ENCODE data around the gene ROBO3.

ROBO3 gene

DNA sequence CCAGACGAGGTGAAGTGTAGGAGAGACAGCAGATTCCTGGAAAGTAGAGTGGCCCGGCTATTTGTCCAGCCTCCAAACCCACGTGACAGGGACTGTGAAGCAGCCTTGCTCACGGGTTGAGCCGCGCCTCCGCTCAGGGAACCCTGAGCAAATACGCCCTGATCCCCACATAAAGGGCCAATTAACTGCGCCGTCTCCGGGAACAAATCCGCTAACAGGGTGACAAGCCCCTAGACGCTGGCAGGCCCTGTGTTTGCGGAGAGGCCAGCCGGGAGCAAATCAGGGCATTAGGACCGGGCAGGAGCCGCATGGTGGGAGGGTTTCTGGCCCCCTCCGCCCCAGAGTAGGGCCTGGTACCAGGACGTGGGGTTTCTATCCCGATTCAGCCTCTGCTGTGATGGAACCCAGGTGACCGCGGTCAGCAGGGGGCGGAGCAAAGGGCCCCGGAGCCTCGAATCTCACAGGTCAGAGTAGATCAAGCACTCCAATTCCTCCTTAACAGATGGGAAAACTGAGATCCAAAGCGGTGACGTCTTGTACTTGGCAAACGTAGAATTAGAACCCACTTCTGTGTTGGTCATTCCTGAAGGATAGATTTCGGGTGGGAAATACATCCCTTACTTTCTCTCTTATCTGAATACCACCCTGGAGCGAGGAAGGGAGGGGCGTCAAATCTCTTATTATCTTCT lies 2.0 kb upstream of the ROBO3 start:
- H3K27me3 ChIP-seq (ENCODE audit: control insufficient read depth, low read length) = peaks cover 46% of the 10 kb centered on the region
- no peaks in the 10 kb centered on the region for H3K9me2 ChIP-seq (replicated peaks; ENCODE audit: control insufficient read depth, low read length)
- H3K36me3 ChIP-seq (ENCODE audit: control insufficient read depth, low read length) = no peaks in the 10 kb centered on the region
- no peaks in the 10 kb centered on the region for H3K79me2 ChIP-seq (ENCODE audit: control insufficient read depth, low read length)
- H3K4me3 ChIP-seq (ENCODE audit: low read length) = no peak overlapping the region
- no peaks in the 10 kb centered on the region for H3K9me3 ChIP-seq (ENCODE audit: control insufficient read depth, insufficient read depth, low read length)
- H3K4me2 ChIP-seq (ENCODE audit: low read length) = no peak overlapping the region
- no peak for TF ChIP-seq EZH2phosphoT487 (IDR thresholded peaks at IDR 0.05; ENCODE audit: borderline replicate concordance, low read length)
- TF ChIP-seq, protein P1, sequence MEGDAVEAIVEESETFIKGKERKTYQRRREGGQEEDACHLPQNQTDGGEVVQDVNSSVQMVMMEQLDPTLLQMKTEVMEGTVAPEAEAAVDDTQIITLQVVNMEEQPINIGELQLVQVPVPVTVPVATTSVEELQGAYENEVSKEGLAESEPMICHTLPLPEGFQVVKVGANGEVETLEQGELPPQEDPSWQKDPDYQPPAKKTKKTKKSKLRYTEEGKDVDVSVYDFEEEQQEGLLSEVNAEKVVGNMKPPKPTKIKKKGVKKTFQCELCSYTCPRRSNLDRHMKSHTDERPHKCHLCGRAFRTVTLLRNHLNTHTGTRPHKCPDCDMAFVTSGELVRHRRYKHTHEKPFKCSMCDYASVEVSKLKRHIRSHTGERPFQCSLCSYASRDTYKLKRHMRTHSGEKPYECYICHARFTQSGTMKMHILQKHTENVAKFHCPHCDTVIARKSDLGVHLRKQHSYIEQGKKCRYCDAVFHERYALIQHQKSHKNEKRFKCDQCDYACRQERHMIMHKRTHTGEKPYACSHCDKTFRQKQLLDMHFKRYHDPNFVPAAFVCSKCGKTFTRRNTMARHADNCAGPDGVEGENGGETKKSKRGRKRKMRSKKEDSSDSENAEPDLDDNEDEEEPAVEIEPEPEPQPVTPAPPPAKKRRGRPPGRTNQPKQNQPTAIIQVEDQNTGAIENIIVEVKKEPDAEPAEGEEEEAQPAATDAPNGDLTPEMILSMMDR (IDR thresholded peaks at IDR 0.05; ENCODE audit: low read depth, low read length, poor library complexity, severe bottlenecking) = no peak
- no peak overlapping the region for H3K27ac ChIP-seq (ENCODE audit: low read depth, low read length)
- H3K4me1 ChIP-seq (ENCODE audit: control insufficient read depth, low read length) = no peaks in the 10 kb centered on the region
- no peaks in the 10 kb centered on the region for H3F3A ChIP-seq (ENCODE audit: control insufficient read depth, insufficient read depth)
- H4K20me1 ChIP-seq (ENCODE audit: control insufficient read depth, insufficient read depth, low read depth, low read length) = no peaks in the 10 kb centered on the region

DNA sequence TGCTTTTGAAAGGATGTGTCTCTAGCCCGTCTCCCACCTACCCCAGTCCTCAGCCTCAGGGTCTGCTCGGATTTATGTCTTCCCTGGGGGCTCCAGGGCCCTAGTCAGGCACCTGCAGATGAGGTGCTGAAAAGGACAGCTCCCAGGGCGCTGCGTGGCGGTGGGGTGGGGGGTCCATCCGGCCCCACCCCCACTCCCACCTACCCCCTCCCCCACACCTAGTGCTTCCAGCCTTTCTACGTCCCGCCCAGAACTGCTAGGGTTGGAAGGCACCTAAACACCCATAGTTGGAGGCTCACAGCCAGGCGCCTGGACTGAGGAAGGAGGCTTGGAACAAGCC lies 1.4 kb upstream of the ROBO3 start:
- H3K27ac ChIP-seq (ENCODE audit: low read depth, low read length) = no peak overlapping the region
- H3K4me3 ChIP-seq (ENCODE audit: low read length) = no peak overlapping the region
- H3K9me2 ChIP-seq (replicated peaks; ENCODE audit: control insufficient read depth, low read length) = no peaks in the 10 kb centered on the region
- H3K4me2 ChIP-seq (ENCODE audit: low read length) = no peak overlapping the region
- H3K36me3 ChIP-seq (ENCODE audit: control insufficient read depth, low read length) = no peaks in the 10 kb centered on the region
- no peaks in the 10 kb centered on the region for H3K9me3 ChIP-seq (ENCODE audit: control insufficient read depth, insufficient read depth, low read length)
- H4K20me1 ChIP-seq (ENCODE audit: control insufficient read depth, insufficient read depth, low read depth, low read length) = no peaks in the 10 kb centered on the region
- peaks cover 47% of the 10 kb centered on the region for H3K27me3 ChIP-seq (ENCODE audit: control insufficient read depth, low read length)
- H3F3A ChIP-seq (ENCODE audit: control insufficient read depth, insufficient read depth) = no peaks in the 10 kb centered on the region
- no peaks in the 10 kb centered on the region for H3K79me2 ChIP-seq (ENCODE audit: control insufficient read depth, low read length)
- TF ChIP-seq, protein P1 (IDR thresholded peaks at IDR 0.05; ENCODE audit: low read depth, low read length, poor library complexity, severe bottlenecking) = no peak
- TF ChIP-seq EZH2phosphoT487 (IDR thresholded peaks at IDR 0.05; ENCODE audit: borderline replicate concordance, low read length) = no peak
- H3K4me1 ChIP-seq (ENCODE audit: control insufficient read depth, low read length) = no peaks in the 10 kb centered on the region

DNA sequence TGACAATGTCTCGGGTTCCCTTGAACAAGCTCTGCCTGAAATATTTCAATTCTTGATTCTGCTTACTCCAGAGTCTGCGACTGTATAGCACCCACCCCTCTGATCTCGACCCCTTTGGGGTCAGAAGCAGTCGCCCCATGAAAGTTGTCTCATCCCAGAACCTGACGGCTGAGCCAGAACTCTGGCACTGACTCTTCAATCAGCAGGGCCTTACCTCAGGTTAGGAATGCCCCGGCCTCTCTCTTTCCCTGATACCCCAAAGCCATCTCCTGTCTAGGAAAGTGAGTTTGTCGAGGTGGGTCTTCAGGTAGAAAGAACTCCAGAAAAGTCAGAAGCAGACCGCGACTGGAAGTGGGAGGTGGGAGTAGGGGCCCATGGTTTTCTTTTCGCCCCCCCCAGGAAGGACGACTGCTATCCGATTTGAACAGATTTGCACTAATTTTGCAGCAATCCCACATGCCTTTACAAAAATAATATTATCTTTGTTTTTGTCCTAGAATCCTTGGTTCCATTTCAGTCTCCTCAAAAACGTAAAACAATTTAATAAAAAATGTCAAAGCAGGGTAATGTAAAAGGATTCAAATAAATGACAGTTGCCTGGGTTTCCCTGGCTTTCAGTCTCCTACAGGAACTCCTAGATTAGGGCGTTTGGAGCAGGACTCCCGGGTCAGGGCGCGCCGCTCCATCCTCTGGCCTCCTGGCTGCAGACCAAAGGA lies 898 bp upstream of the ROBO3 start:
- Histone ChIP-seq H3F3A (ENCODE audit: control insufficient read depth, insufficient read depth) (no peaks in the 10 kb centered on the region), H3K9me2 (replicated peaks; ENCODE audit: control insufficient read depth, low read length) (no peaks in the 10 kb centered on the region), H3K4me3 (ENCODE audit: low read length) (no peak overlapping the region), H3K9me3 (ENCODE audit: control insufficient read depth, insufficient read depth, low read length) (no peaks in the 10 kb centered on the region), H3K27me3 (ENCODE audit: control insufficient read depth, low read length) (peaks cover 47% of the 10 kb centered on the region), H3K79me2 (ENCODE audit: control insufficient read depth, low read length) (no peaks in the 10 kb centered on the region), H3K4me2 (ENCODE audit: low read length) (no peak overlapping the region), H3K27ac (ENCODE audit: low read depth, low read length) (no peak overlapping the region), H3K36me3 (ENCODE audit: control insufficient read depth, low read length) (no peaks in the 10 kb centered on the region), H4K20me1 (ENCODE audit: control insufficient read depth, insufficient read depth, low read depth, low read length) (no peaks in the 10 kb centered on the region), H3K4me1 (ENCODE audit: control insufficient read depth, low read length) (no peaks in the 10 kb centered on the region)
- TF ChIP-seq EZH2phosphoT487 (IDR thresholded peaks at IDR 0.05; ENCODE audit: borderline replicate concordance, low read length) = no peak
- TF ChIP-seq, protein P1 (IDR thresholded peaks at IDR 0.05; ENCODE audit: low read depth, low read length, poor library complexity, severe bottlenecking) = no peak
